Measurements from ENCODE around the gene MAGI1. TPM values are rescaled to one million over a fixed set of nuclear protein-coding genes. Genes with fewer than 3 reads are reported as not detected.

Gene MAGI1
- total RNA-seq, 2 donors from 2014 or later = 27.9 to 31.5 TPM

GRCh38 chr3:65761446-65762234 lies 277.1 kb downstream of the MAGI1 start:
- DNase-seq (ENCODE audit: low spot score) = no peak
- intact Hi-C loops (cut with DNase I) = no loop called here

- no peak for DNase-seq (ENCODE audit: low spot score)
- intact Hi-C loops (cut with DNase I) = no loop called here
Observed at GRCh38 chr3:65758876-65759598, 279.7 kb downstream of the MAGI1 start.

GRCh38 chr3:65758438-65758837 lies 280.3 kb downstream of the MAGI1 start:
- intact Hi-C loops (cut with DNase I) = no loop called here

GRCh38 chr3:65752636-65753035 lies 286.1 kb downstream of the MAGI1 start:
- intact Hi-C loops (cut with DNase I) = no loop called here
- DNase-seq (ENCODE audit: low spot score) = no peak

More at GRCh38 chr3:65758438-65758837, 280.3 kb downstream of the MAGI1 start:
- DNase-seq (ENCODE audit: low spot score) = no peak

GRCh38 chr3:65751123-65751700 lies 287.5 kb downstream of the MAGI1 start:
- peak; percentile 79 for DNase-seq (ENCODE audit: low spot score)
- intact Hi-C loops (cut with DNase I) = no loop called here

- intact Hi-C loops (cut with DNase I) = no loop called here
- DNase-seq (ENCODE audit: low spot score) = no peak
Observed at GRCh38 chr3:65749066-65749465, 289.7 kb downstream of the MAGI1 start.

- intact Hi-C loops (cut with DNase I) = no loop called here
- no peak for DNase-seq (ENCODE audit: low spot score)
Observed at GRCh38 chr3:65748326-65748725, 290.4 kb downstream of the MAGI1 start.

GRCh38 chr3:65746848-65747247 lies 291.9 kb downstream of the MAGI1 start:
- DNase-seq (ENCODE audit: low spot score) = no peak
- intact Hi-C loops (cut with DNase I) = no loop called here

GRCh38 chr3:65745306-65745705 lies 293.4 kb downstream of the MAGI1 start:
- intact Hi-C loops (cut with DNase I) = no loop called here

GRCh38 chr3:65742914-65743313 lies 295.8 kb downstream of the MAGI1 start:
- DNase-seq (ENCODE audit: low spot score) = no peak
- intact Hi-C loops (cut with DNase I) = no loop called here

More at GRCh38 chr3:65745306-65745705, 293.4 kb downstream of the MAGI1 start:
- no peak for DNase-seq (ENCODE audit: low spot score)

GRCh38 chr3:65741540-65741939 lies 297.2 kb downstream of the MAGI1 start:
- DNase-seq (ENCODE audit: low spot score) = no peak
- intact Hi-C loops (cut with DNase I) = no loop called here

GRCh38 chr3:65739901-65740541 lies 298.7 kb downstream of the MAGI1 start:
- intact Hi-C loops (cut with DNase I) = loop anchor here in 1 of 2 donors (10.0 kb wide), 2 partner anchors 295 to 1035 kb away; no protein-coding TSS in a partner anchor

GRCh38 chr3:65734792-65735191 lies 303.9 kb downstream of the MAGI1 start:
- intact Hi-C loops (cut with DNase I) = loop anchor here in 1 of 2 donors (10.0 kb wide), 2 partner anchors 290 to 1030 kb away; no protein-coding TSS in a partner anchor
- no peak for DNase-seq (ENCODE audit: low spot score)

More at GRCh38 chr3:65739901-65740541, 298.7 kb downstream of the MAGI1 start:
- DNase-seq (ENCODE audit: low spot score) = no peak

- no peak for DNase-seq (ENCODE audit: low spot score)
- intact Hi-C loops (cut with DNase I) = loop anchor here in 1 of 2 donors (10.0 kb wide), 2 partner anchors 290 to 1030 kb away; no protein-coding TSS in a partner anchor
Observed at GRCh38 chr3:65734382-65734781, 304.3 kb downstream of the MAGI1 start.

GRCh38 chr3:65733459-65733858 lies 305.3 kb downstream of the MAGI1 start:
- DNase-seq (ENCODE audit: low spot score) = no peak
- intact Hi-C loops (cut with DNase I) = loop anchor here in 1 of 2 donors (10.0 kb wide), 2 partner anchors 289 to 1029 kb away; no protein-coding TSS in a partner anchor

- intact Hi-C loops (cut with DNase I) = loop anchor here in 1 of 2 donors (10.0 kb wide), 2 partner anchors 287 to 1027 kb away; no protein-coding TSS in a partner anchor
- DNase-seq (ENCODE audit: low spot score) = no peak
Observed at GRCh38 chr3:65732051-65732935, 306.4 kb downstream of the MAGI1 start.

GRCh38 chr3:65730449-65730848 lies 308.3 kb downstream of the MAGI1 start:
- intact Hi-C loops (cut with DNase I) = loop anchor here in 1 of 2 donors (10.0 kb wide), 2 partner anchors 286 to 1026 kb away; no protein-coding TSS in a partner anchor
- DNase-seq (ENCODE audit: low spot score) = no peak

- intact Hi-C loops (cut with DNase I) = loop anchor here in 1 of 2 donors (10.0 kb wide), 2 partner anchors 285 to 1025 kb away; no protein-coding TSS in a partner anchor
- DNase-seq (ENCODE audit: low spot score) = no peak
Observed at GRCh38 chr3:65729973-65730372, 308.7 kb downstream of the MAGI1 start.

Measured in posterior vena cava (tissue), 2 donors.